Activated CD4-positive, alpha-beta T cell treated with anti-CD3 and anti-CD28 coated beads, Interleukin-2, amount 50 U/mL, for 24 hours (primary cell): Measurements from ENCODE around the gene GAK.
"Not testable (repeated sequence)": the region's sequence is repeated elsewhere in the genome, so short reads cannot be mapped to it uniquely, and the experiment has no call there.

Experiments used
- DNase-seq, 2 donors: peaks; one replicate each; pipeline ENCODE4 v3.0.0-alpha.2; 2020; ENCODE audit warnings: low read depth in 1 of 2, low spot score in 1 of 2

The GAK gene

DNA sequence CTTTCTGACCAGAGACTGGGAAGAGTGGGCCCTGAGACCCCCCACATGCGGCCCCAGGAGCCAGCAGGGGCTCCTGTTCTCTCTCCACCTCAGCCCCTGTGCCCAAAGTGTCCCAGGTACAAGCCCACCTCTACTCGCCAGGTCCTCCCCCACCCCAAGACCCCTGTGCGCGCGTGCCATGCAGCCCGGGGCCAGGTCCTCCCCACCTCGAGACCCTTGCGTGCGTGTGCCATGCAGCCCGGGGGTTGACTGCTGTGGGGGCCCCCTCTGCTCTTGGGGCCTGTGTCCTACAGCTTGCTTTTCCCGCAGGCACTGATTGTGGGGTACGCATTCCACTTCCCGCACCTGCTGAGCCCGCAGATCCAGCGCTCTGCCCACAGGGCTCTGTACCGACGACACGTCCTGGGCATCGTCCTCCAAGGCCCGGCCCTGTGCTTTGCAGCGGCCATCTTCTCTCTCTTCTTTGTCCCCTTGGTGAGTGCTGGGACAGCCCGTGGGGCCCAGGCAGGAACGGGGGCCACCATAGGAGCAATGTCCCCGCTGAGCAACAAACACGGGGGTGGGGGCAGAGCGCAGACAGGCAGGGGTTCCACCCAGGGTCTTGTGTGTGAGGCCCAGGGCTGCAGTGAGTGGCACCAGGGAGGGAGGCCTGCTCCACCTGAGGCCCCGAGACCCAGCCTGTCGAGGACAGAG is 20.9 kb upstream of the GAK start:
- DNase-seq = no peak

DNA sequence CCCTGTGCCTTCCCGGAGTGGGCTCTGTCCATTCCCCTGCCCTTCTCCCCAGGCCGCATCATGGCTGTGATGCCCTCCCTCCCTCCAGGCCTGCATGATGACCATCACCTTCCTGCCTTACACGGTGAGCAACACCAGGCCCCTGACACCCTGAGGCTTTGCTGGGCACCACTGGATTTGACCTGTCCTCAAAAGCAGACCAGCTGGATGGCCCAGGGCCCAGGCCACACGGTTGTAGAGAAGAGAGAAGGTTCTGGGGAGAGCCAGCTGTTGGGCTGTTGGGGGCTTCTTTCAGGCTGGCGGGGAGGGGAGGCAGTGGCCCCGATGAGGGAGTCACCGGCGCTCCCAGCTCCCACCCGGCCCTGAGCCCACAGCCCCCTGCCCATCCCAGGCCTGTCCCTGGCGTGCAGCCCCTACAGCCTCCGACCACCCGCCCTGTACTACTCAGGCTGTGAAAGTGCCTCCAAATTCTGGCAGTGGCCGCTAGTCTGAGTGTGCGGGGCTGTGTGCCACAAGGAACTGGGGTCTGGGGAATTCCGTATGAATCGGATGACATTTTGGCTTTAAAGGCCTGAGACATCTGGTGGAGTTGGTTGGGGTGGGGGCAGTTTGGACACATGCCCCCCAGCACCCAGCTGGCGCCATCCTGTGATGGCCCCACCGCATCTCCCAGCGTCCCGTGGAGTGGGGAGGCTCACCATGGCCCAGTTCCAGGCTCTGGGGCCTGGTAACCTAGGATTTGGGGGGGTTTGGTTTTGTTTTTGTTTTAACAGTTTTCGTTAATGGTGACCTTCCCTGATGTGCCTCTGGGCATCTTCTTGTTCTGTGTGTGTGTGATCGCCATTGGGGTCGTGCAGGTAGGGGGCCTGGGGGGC is 19.7 kb upstream of the GAK start:
- no peak for DNase-seq

DNA sequence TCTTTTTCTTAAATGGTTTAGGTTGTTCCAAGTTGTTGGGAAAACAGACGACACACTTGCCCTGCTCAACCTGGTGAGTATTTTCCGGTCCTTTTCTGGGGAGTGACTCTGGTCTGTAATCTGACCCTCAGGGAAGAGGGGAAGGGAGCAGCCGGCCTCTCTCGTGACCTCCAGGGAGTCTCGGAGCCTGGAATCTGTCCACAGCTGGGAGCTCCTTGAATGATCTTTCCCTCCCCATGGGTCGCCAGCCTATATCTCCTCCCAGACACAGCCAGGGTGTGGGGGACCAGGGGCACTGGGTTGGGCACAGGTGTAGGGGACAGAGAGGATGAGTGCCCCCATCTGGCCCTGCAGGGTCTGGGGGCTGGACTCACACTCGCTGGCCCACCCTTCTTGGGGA is 19.1 kb upstream of the GAK start:
- no peak for DNase-seq

DNA sequence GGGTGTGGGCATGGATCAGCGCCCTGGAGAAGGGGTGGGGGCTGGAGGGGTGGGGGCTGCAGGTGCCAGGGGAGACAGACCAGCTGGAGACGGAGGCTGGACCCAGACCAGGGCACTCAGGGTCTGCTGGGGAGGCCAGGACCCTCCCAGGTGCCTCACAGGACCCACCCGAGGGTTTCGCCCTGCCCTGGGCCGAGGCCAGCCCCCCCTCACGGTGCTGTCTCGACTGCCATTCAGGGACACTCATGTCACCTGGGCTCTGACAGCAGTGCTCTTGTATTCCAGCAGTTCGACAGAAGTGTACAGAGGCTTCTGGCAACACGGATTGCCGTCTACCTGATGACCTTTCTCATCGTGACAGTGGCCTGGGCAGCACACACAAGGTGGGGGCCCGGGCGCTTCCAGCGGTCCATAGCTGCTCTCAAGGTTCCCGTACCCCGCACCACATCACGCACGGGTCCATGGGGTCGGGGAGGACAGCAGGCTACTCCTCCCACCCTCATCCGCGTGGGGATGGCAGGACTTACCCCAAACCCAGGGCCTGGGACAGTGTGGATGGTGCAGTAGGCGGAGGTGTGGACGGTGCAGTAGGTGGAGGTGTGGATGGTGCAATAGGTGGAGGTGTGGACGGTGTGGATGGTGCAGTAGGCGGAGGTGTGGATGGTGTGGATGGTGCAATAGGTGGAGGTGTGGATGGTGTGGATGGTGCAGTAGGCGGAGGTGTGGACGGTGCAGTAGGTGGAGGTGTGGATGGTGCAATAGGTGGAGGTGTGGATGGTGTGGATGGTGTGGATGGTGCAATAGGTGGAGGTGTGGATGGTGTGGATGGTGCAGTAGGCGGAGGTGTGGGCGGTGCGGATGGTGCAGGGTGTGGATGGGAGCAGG is 18.3 kb upstream of the GAK start:
- DNase-seq = no peak

- no peak for DNase-seq
Measured at GRCh38 chr4:949656-950055, 17.5 kb upstream of the GAK start.

DNA sequence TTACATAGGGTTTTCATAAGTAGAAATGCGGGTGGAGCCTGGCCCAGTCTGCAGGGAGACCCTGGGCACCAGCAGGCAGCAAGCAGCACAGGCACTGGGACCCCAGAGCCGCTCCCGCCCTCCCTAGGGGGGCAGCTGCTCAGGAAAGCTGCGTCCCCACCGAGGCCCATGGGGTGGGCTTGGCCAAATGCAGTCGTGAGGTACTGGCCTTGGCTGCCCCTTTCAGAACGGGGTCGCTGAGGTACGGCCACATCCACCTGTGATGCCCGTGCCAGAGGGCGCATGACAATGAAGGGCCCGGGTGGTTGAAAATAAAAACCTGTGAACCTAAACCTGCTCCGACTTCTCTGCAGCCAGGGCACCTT is 16.8 kb upstream of the GAK start:
- DNase-seq = no peak

GRCh38 chr4:948101-948935 is 16.2 kb upstream of the GAK start:
- no peak for DNase-seq

- no peak for DNase-seq
Measured at GRCh38 chr4:947491-947971, 15.4 kb upstream of the GAK start.

DNA sequence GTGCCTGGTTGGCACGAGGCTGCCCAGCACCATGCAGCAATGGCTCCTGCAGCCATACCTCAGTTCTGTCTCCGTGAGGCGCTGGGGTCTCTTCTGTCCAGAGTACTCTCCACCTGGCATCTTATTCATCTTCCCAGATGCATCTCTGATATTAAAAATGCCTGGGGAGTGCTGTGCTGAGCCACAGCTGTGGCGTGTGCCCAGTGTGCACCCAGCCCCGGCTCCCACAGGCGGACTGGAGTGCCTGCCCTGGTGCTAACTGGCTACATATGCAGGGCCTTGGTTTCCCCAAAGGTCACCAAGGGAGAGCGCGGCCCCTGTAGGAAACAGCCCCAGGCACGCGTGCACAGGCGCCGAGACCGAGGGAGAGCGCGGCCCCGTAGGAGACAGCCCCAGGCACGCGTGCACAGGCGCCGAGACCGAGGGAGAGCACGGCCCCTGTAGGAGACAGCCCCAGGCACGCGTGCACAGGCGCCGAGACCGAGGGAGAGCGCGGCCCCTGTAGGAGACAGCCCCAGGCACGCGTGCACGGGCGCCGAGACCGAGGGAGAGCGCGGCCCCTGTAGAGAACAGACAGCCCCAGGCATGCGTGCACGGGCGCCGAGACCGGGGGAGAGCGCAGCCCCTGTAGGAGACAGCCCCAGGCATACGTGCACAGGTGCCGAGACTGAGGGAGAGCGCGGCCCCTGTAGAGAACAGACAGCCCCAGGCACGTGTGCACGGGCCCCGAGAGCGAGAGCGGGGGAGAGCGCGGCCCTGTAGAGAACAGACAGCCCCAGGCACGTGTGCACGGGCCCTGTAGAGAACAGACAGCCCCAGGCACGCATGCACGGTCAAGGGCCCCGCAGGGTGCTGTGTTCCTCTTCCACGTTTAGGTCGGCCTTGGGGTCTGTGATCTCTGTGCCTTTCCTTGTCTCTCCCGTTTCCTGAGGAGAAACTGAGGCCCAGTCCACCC is 14.7 kb upstream of the GAK start:
- no peak for DNase-seq

DNA sequence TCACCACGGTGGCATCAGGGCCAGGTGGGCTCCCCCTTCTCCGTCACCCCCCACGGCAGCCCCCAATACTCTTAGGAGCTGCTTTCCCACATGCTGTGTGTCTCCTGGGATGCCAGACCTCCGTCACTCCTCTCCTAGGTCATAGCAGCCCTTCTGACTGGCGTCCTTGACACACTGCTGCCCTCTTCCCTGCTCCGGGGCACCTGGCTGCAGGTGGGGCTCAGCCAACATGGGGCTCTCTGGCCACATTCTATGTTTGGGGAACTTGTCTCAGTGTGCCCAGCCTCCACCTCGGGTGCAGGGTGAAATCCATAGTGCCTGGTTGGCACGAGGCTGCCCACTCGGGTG is 14.0 kb upstream of the GAK start:
- no peak for DNase-seq

- no peak for DNase-seq
Measured at GRCh38 chr4:945274-946102, 13.4 kb upstream of the GAK start.

GRCh38 chr4:939508-939907 is 7.4 kb upstream of the GAK start:
- not testable (repeated sequence) for DNase-seq

DNA sequence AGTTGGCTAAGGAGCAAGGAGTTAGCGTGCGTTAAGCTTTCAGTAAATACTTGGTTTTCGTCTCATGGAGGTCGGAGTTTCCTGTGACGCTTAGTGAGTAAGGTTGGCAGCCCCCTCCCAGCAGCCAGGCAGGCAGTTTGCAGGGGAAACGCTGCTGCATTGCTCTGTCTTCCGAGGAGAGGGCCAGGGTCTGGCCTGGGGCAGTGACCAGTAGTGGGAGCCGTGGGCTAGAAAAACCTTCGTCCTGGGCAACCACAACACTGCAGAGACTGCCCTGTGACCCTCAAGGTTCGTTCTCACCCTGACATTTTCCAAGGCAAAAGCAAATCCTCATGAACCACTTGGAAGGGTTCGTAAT is 576 bp upstream of the GAK start:
- DNase-seq = no peak

DNA sequence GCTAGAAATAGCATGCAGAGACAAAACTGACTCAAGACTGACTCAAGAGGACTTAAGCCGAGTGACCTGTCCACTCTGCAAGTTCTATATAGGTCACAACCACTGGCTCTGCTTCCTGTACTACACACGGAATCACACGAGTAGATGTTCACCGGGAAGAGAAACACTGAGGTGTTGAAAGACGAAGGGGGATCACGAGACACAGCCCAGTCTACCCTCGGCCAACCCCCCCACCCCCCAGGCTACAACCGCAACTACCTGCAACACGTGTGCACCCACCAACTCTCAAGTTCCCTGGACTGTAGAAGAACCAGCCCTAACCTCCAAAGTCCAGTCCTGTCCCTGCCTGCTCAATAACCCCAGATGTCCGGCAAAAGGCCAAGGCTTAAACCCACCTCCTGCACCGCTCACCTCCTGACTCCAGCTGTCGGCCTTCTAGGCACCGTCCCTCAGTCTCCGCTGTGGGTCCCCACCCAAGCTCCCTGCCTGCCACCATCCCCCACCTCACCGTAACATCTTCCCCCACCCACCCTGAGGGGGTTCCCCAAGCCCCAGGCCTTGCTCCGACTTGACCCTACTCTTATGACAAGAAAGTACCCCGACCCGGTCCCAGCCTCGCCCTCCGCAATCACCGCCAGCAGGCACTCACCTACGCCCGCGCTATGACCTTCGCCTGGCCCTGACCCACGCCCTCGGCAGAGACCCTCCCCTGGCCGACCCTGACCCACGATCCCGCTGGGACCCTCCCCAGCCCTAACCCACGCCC is 739 bp downstream of the GAK start:
- DNase-seq = no peak

DNA sequence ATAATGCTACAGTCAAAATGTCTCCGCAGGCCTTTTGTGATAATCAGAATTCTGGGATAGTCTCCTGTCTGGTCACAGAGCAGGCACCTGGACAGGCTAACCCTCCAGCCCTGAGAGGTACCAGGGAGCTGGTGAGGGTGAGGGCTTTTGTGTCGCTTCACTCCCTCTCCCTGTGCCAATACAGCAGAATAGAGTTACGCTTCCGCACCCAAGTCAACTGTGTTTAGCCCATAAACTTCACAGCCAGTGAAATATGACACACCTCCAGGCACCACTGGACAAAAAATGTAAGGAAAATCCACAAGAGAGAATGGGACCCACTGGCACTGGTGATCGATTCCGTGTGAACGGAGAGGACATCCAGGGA is 1.3 kb downstream of the GAK start:
- DNase-seq = no peak

GRCh38 chr4:930028-930551 is 2.0 kb downstream of the GAK start:
- DNase-seq = no peak

DNA sequence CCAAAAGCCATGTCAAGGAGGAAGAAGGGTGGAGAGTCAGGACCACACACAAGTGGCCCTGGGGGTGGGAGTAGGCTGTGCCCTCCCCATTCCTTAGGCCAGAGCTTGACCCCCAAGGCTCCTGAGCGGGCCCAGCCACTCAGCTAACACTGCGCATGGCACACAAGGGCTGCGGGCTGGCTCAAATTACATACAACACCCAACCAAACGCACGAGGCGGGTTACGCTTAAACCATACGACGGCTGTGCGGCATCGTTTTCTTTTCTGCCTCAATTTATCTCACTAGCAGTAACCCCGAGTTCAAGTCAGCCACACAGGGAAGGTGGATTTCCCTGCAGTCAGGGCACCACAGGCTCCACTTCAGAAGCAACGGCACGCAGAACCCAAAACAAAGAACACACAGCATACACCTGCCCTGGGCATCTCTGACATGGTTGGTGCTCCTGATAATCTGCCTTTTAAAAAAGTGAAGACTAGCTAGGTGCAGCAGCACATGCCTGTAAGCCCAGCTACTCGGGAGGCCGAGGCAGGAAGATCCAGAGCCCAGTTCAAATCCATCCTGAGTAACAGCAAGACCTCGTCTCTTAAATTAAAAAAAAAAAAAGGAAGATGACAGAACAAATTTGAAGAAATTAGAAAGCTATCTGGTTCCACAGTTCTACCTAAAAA is 2.9 kb downstream of the GAK start:
- DNase-seq = no peak
